Measurements from ENCODE around the gene ZBTB20.

The ZBTB20 gene

DNA sequence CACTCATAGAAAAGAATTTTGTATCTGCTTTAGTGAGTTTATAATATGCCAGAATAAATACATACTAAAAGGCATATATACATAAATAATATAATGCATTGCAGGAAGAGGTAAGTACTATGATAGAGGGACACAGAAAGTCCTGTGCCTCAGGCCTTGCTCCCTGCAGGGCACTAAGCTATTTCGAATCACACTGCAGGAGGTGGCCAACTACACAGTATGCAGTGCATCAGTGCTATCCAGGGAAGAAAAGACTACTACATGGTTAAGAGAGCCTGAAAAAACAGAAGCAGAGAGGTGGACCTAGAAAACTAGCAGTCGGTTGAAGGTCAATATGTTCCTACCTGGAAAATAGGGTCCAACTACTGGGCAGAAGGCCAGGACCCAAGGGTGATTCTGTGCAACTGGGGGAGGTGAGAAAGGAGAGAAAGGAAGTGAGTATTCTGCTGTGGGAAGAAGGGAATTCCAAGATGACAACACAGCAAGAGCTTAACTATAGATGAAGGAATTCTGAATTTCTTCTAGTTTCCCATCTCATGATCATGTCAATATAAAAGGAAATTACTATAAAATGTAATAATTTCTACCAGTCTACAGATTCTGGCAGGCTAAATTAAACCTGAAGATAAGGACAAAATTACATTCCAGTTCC, 218.0 kb downstream of the ZBTB20 start:
- DNase-seq (ENCODE audit: low spot score), result peak; percentile 60

DNA sequence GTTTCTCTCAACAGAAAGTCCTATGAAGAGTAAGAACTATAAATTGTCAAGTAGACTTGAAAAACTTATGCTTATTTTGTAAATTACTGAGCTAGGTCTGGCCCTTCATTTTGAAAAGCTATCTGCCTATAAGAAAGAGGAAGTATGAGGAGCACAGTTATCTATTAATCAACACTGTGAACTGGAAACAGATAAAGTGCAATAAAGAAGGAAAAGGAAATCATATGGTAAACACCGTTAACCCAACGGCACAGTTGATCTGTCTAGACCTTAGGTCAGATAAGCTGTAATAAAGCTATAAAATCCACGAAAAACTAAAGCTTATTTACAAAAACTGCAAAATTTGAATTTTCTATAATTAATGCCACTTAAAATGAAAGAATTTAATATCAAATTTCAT, 242.5 kb downstream of the ZBTB20 start:
- no peak for DNase-seq (ENCODE audit: low spot score)

DNA sequence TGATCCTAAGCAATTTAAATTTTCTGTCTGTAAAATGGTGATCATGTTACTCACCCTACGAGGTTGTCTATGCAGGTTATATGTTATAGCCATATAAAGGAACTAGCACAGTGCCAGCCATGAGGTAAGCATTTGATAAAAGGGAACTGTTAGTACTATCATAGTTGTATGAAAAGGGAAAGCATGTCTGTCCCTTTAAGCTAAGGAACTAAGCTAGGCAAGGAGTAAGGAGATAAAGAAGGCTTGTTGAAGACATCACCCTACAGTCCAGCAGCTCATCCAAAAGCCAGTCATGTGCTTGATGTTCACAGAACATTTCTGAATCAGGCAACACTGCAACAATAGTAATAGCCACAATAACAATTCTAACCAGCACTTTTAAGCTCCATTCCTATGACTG, 243.9 kb downstream of the ZBTB20 start:
- DNase-seq (ENCODE audit: low spot score), result no peak

DNA sequence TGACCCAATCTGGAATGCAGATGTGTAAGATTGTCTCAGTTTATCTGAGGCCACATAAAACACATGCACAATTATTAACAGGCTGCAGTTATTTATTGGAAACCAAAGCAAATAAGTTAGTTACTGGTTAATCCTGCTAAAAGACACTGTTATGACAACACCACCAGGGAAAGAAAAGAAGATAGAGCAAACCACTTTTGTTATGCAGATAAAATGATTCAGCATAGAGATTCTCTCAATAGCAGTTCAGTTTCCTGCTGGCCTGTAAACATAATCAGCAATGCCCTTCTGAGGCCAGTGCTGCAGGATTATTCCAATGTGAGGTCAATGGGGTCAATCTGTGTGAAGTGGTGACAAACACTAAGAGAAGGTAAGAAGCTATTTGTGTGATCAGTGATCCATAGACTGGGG, 244.4 kb downstream of the ZBTB20 start:
- DNase-seq (ENCODE audit: low spot score), result peak; percentile 95

DNA sequence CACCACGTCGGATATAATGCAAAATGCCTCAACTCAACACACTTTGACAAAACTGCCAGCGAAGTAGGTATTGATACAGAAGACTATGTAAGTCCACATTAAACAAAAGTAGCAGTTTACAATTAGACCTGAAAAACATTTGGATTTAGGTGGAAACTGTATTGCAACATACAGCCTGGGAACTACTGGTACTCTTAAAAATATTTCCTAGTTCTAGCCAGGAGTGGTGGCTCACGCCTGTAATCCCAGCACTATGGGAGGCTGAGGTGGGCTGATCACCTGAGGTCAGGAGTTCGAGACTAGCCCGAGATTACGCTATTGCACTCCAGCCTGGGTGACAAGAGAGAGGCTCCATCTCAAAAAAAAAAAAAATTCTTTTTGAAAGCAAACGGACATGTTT, 246.2 kb downstream of the ZBTB20 start:
- DNase-seq (ENCODE audit: low spot score), result no peak

DNA sequence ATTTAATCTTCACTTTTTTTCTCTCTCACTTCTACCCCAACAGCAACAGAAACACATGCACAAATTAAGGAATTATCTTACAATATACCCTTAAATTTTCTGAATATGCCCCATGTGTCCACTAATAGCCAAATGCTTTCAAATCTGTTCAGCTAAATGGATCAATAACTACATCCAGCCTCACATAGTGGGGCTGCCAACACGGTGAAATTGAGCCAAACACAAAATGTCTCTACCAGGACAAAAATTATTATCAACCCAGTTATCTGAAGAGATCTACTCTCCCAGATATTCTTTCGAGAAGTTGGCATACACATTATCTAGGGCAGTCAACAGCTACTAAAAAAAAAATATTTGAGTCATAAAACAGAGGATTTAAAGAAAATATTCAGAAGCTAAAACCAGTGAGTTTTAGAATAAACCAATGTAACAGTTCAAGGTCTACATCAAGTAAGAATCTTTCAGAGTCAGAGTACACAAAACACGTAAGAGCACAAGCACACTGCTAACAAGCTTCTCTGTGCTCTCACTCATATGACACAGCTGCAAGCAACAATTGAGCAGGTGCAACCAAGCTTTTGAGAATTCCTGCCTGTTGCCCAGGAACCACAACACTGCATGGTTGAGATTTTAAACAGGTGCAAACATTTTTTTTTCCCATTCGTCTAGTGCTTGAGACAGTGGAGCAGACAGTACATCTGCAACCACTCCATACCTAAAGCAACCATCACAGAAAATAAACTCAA, 247.7 kb downstream of the ZBTB20 start:
- DNase-seq (ENCODE audit: low spot score), result peak; percentile 91

DNA sequence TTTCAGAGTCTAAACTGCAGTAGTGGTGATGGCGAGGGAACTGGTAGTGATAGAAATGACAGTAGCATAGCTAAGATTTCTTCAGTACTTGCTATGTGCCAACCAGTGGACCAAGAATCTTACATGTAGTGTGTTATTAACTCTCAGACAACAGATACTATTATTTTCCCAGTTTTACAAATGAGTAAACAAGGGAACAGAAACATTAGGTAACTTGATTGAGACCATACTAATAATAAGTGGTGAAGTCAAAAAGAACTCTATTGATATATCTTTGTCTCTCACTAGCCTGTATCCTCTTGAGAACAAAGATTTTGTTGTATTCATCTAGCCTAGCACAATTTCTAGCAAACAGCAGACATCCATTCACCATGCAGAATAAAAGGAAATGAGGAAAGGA, 250.1 kb downstream of the ZBTB20 start:
- DNase-seq (ENCODE audit: low spot score), result no peak

DNA sequence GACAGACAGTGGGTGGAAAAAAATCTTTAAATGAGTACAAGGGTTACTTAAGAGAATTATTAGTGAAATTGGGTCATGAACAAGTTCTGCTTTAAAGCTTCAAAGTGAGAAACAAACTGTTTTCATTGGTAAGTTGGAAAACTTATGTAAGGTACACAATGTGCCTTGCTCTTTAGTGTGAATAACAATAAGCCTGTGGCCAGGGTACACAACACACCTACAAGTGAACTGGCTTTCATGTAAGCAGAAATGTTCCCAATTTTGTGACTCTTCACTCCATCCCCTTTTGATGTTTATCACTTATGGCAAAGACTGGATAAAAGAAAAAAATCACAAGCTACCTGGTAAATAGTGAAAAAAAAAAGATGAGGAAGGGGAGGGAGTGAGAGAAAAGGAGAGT, 253.7 kb downstream of the ZBTB20 start:
- DNase-seq (ENCODE audit: low spot score), result no peak

DNA sequence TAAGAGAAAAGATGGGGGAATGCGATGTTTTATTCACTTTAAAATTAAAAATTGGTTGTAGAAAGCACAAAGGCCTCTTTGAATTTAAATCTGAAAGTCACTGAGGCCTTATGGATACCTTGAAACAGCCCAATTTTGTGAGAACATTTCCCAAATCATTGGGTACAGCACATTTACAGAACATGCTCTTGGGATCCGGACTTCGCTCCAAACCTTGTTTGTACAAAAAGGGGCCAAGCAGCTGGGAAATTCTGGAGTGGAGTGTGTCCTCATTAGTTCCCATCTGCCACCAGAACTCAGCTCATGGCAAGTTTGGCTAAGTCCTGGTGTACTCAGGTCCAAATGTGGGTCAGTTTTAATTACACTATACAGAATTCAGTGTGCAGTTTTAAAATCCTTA, 254.2 kb downstream of the ZBTB20 start:
- no peak for DNase-seq (ENCODE audit: low spot score)

DNA sequence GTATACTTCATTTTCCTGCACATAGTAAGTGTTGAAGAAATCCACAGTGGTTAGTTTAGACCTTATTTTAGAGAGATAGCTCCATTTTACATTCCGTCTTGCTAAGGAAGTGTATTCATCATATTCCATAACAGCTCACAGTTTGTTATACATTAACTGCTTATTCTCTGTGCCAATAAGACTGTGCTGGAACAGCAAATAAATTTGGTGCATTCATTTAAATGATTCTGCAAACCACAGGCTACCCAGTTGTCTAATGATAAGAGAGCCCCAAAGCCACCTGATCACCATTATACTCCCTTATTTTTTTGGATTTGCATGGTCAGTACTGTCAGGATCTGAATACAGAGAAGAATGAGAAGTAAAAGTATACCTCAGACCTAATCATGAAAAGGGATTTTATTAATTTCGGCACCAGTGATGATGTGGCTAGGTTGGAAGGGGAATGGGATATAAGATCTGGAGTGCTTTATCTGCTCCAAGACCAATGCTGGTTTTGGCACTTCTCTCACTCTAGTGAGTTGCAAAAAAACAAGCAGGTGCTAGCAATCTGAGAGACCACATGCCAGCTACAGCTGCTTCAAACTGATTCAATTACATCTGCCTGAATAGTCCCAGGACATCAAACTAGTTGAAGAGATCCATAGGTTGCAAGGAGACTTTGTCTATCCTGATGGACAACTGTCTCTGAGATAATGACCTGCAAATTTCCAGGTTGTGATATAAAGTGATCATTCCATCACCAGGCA, 254.8 kb downstream of the ZBTB20 start:
- peak; percentile 41 for DNase-seq (ENCODE audit: low spot score)

DNA sequence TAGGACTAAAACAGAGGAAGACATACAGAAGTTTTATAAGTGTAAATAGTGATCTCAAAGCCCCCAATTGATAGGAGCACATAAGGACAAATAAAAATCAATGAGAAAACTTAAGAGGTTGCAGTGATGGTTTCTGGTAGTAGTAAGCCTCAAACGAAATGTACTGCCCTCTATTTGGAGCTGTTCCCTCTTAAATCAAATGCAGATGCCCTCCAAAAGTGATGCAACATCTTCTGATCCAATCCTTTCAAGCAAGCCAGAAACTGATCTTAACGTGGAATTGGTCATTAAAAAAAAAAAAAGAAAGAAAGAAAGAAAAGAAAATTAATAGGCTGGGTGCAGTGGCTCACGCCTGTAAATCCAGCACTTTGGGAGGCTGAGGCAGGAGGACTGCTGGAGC, 259.3 kb downstream of the ZBTB20 start:
- DNase-seq (ENCODE audit: low spot score), result no peak

DNA sequence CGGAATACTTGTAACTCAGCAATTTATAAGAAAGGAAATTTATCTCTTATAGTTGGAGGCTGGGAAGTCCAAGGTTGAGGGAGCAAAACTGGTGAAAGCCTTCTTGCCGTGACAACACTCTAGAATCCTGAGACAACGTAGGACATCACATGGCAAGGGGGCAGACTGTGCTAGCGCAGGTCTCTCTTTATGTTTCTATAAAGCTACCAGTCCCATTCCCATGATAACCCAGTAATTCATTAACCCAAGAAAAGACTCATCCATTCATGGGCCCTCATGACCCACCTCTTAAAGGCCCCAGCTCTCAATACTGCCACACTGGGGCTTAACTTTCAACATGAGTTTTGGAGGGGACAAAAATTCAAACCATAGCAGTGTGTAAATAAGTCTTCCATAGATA, 260.2 kb downstream of the ZBTB20 start:
- peak; percentile 38 for DNase-seq (ENCODE audit: low spot score)

DNA sequence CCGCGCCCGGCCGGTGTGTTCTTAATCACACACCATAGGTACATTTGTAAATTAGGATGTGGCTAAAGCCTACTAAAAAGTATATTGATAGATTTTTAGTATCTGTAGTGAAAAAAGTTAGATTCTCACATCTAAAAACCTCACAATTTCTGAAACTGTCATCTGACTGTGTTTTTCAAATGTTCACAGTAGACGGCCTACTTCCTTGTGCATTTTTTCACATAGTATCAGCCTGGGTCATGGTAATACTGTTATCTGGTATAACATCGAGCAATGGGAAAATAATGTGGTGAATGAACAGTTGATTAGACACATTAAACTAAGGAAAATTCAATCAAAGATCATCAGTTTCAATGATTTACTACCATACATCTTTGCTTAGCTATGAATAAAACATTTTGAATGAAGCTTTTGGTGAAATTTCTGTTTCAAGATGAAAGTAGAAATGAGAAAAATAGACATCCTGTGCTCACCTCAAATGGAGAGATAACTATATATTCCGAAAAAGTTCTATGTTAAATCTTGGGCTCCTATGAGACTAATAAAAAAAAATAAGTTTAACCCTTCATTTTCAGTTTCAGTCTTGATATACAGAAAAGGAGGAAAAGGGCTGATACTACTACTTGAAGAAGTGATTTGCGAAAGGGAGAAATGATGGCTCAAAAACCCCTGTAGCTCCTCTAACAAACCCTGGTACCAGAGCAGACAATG, 262.7 kb downstream of the ZBTB20 start:
- no peak for DNase-seq (ENCODE audit: low spot score)

DNA sequence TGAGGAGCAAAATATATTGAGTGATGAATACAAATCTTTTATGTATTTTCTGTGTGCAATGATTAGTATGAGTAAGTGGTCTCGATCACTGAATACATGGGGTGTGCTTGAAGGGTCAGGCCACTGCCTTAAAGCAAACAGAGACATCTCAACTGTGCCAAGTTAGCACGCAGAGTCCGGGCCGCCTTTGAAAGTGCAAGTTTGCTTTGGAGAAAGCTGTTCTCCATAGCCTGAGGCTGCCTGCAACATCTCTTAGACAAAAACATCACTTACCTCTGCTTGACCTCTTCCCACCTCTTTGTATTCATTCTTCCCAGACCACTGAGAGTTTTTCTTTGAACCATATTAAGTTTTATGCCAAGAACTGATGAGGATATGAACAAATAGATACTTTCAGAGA, 267.0 kb downstream of the ZBTB20 start:
- no peak for DNase-seq (ENCODE audit: low spot score)

DNA sequence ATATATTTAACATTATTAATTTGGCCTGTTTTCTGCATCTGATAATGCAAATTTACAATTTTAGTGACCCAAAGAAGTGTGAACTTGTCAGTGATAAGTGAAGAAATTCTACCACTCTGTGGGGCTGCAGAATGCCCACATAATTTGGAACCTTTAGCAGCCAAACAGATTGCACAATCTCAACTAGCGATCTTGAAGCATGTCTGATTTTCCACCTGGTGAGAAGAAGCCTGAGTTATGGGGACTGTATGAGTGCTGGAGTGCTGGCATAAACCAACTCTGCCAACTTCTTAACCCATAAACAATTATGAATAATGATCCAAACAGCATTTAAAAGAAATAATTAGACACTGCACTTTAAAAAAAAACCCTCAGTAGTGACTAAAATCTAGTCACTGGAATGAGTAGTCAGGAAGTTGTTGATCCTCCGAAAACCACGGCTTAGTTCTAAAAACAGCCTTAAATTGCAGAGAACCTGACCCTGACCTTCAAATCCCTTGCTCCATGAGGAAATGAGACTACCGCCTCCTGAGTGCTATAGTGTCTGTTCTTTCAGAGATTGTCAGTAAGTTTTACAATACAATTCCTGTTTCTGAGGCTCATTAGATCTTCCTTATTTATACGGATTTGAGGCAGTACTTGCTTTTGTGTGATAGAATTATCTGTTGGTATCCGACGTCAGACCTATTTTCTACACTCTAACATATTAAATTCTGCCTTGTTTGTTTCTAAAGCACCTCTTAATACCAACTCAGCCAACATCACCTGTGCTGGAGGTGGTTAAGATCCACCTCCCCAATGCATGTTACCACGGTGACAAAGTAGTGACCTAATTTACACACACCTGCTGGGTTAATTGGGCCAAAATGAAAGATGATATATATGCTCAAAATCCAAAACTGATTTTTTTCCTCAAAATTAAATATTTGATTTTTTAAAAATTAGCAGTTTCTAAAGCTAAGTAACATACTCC, 267.7 kb downstream of the ZBTB20 start:
- peak; percentile 57 for DNase-seq (ENCODE audit: low spot score)

DNA sequence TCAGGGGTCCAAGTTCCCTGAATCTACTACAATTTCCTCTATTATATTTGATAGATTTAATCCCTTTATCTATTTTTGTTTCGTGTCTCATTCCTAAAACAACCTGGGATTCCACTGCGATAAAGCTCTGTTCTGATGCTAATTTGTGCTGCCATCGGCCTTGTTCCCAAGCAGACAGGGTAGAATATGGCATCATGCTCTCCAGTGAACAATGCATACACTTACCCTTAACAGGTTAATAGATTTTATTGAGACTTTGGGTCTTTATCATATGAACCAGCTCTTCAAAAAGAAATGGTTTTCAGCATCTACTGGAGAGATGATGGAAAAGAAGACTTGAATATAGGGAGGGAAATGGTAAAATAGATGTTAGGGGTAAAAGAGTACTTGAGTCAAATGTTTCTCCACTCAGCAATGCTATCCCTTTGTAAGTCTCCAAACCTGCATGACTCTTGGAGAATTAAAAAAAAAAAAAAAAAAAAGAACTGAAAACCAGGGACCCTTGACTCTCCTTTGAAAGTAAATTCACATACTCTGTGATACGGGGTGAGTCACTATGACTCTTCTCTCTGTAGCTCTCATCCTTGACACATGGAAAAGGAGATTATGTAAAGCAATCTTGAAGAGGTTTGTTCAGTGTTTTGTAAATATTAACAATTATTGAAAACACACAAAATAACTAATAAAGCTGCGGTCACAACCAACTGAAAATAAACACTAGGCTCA, 268.8 kb downstream of the ZBTB20 start:
- DNase-seq (ENCODE audit: low spot score), result peak; percentile 74

DNA sequence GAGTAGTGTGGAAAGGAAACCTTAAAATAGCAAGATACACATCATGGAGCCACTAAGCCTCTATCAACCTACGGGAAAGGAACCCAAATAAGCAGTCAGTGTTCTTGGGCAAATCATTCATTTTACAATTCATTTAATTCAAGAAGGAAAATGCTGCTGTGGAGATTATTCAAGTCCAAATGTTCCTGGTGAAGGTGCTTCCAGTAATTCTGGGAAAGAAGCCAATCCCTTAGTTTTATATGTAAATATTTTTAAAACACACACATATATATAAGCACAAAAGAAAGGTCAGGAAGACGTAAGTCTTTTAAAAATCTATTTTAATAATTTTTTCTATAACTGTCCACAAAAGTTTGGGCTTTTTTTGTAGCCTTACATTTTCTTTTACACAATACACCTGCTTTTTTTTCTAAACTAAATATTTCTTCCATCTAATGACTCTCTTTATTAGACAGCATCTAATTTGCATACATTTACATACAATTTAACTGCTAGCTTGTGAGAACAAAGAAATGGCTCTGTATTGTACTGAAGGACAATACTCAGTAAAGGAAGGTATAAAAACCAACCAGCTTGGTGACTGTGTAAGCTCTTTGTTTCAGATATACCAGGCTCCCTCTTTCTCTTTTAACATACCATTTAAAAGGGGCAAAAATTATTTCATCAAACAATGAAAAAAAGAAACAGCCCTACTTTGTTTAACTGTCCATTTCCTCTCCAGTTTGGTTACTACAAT, 269.5 kb downstream of the ZBTB20 start:
- no peak for DNase-seq (ENCODE audit: low spot score)

DNA sequence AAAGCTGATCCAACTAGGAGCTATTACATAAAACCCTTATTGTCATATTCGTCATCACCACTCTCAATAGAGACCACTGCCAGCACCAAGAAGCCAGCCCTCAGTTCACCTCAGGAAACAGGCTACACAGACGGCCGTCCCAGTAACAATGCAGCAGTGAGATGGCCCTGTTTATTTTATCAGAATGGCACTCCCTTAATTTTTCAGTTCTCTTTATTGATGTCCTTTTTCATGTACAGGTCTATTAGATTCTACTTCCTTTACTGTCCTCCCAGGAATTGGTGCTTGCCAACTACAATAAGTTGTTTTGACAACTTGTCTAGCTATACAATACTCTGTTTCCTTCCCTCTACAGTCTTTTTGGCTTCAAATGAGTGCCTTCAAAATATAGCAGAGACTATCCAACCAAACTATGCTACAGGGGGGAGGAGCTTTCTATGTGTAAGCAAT, 272.5 kb downstream of the ZBTB20 start:
- no peak for DNase-seq (ENCODE audit: low spot score)

DNA sequence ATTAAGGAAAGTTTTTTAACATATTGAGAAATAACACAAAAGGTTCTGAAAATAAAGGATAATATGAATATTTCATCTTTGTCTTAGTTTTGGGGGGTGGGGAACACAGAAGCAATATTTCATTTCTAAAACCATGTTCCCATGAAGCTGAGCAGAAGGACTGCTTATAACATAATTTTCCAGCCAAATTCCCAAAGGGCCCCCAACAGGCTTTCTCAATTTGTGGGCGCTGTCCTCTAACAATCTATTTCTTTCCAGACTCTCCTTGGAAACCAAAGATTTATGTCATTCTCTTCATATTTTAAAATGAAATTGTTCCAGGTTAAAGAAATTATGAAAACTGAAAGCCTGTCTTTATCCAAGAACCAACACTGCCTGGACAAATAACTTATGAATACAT, 273.5 kb downstream of the ZBTB20 start:
- no peak for DNase-seq (ENCODE audit: low spot score)

DNA sequence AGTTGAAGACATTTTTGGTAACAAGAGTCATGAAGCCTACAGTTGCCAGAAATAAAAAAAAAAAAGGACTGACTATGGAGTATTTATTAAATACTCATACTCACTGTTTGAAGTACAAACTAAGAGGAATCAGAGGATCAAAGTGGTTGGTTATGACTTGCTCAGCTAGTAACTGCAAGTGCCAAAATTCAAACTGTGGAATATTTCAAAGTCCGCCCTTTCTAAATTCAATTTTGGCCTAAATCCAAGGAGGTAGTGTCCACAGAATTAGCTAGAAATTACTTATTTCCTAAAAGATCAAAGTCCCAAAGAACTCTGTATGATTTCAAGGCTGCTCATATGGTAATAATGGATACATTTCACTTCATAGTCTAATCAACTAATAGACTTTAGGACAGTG, 274.5 kb downstream of the ZBTB20 start:
- DNase-seq (ENCODE audit: low spot score), result no peak

Measured in kidney tubule cell (primary cell).